ENCODE results near the gene SLC25A45. TPM values are rescaled to one million over a fixed set of nuclear protein-coding genes. Genes with fewer than 3 reads are reported as not detected.

The SLC25A45 gene
- total RNA-seq, 1 donor from 2014 or later: 4.6 TPM

DNA sequence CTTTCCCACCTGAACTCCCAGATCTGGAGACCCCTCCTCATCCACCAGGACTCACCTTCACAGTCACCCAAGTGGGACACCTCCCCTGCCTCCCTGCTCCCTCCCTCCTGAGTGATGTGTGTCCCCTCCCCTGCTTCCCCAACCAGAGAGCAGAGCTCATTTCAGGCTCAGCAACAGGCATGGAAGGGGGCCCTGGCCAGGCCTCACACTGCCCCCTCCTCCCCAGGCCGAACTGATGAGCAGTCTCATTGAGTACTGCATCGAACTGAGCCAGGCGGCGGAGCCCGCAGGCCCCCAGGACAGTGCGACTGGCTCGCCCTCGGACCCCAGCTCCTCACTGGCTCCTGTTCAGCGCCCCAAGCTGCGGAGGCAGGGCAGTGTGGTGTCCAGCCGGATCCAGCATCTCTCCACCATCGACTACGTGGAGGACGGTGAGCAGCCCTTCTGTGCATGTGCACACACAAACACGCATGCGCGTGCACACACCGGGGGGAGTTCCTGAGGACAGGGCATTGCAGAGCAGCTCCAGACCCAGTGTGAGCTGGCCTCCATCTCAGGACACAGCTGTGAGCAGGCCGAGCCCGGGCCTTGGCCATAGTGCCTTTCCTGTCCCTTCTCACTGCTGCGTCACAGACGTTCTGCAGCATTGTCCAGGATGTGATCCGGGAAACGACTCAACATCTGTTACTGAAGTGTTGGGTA, 22.3 kb upstream of the SLC25A45 start:
- DNase-seq (ENCODE audit: low read depth): no peak

- DNase-seq (ENCODE audit: low read depth): peak; percentile 22
Measured at GRCh38 chr11:65404210-65404609, 21.8 kb upstream of the SLC25A45 start.

DNA sequence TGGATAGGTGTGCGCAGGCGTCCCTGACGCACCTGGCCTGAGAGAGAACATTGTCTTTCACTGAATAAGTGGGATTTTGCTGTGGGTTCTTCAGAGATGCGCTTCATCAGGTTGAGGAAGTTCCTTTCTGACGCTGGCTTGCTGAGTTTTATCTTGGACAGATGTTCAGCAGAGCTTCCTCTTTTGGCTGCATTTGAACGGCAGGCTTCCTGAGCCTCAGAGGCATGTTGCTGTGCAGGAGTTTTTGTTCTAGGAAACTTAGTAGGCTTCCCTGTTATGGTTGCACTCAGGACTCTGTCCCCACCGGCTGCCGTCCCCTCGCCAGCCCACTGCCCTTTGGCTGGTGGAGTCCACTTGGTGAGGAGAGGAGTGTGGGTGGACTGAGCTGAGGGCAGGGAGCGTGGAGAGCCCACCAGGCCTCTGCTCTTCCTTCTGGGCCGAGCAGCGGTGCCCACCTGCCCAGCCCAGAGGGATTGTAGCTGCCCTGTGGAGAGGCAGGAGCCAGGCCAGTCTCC, 21.2 kb upstream of the SLC25A45 start:
- no peak for DNase-seq (ENCODE audit: low read depth)

GRCh38 chr11:65402790-65403189, 20.3 kb upstream of the SLC25A45 start:
- no peak for DNase-seq (ENCODE audit: low read depth)

- no peak for DNase-seq (ENCODE audit: low read depth)
Measured at GRCh38 chr11:65401803-65402248, 19.4 kb upstream of the SLC25A45 start.

DNA sequence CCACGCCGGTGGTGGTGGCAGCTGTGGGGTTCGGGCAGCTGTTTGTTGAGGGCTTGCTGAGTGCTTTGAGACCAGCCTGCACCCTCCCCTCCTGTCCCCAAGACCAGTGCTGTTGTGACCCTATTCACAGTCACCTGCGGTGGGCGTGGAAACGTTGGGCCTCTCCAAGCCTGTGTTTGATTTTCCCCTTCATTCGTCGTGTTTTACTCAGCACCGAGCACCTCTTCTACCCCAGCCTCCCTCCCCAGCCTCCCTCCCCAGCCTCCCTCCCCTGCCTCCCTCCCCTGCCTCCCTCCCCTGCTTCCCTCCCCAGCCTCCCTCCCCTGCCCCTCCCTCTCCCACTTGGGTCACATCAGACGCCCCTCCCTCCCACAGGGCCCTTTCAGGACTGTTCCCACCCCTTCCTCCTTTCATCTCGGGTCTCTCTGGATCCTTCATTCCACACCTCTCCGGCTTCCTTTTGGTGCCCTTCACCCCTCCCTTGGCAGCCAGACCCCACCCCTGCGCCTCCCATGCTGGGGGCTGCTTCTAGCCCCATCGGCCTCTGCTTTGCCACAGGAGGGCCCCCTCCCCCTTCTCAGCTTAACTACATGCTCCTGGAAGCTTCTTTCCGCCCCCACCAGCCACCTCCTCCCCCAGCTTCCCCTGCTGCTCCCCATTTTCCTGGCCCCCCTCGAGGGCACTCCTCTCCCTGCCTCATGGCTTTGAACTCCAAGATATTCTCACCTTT, 18.8 kb upstream of the SLC25A45 start:
- DNase-seq (ENCODE audit: low read depth): no peak

DNA sequence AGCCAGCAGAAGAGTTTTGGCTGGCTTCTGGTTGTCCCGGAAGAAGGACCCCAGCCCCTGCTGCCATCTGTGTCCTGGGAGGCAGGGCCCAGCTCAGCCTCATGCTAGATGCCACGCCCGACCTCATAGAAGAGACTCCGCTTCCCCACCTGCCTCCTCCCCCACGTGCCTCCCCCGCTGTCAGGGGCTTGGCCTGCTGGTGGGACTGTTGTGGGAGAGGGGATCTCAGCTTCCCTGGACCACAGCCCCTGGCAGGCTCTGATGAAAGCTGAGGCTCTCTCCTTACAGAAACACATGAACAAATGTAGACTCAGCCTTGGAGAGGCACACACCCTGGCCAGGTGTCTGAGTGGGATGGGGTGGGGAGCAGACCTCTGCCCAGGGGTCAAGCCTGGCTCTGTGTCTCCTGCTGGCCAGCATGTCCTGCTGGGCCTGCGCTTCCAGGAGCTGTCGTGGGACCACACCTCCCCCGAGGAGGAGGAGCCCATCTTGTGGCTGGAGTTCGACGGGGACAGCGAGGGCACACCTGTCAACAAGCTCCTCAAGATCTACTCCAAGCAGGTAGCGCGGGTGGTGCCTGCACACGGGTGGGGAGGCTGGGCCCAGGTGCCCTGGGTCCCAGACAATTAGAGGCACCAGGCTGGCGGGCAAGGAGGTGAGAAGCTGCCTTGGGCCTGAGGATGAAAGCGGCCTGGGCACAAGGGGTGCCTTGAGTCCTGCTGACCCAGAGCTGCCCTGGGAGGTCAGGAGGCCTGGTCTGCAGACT, 18.0 kb upstream of the SLC25A45 start:
- DNase-seq (ENCODE audit: low read depth): no peak

- no peak for DNase-seq (ENCODE audit: low read depth)
Measured at GRCh38 chr11:65399845-65400244, 17.4 kb upstream of the SLC25A45 start.

GRCh38 chr11:65399249-65399648, 16.8 kb upstream of the SLC25A45 start:
- no peak for DNase-seq (ENCODE audit: low read depth)

- no peak for DNase-seq (ENCODE audit: low read depth)
Measured at GRCh38 chr11:65398362-65398910, 16.0 kb upstream of the SLC25A45 start.

GRCh38 chr11:65396769-65397745, 14.6 kb upstream of the SLC25A45 start:
- DNase-seq (ENCODE audit: low read depth): peak; percentile 53

GRCh38 chr11:65395961-65396530, 13.6 kb upstream of the SLC25A45 start:
- DNase-seq (ENCODE audit: low read depth): no peak

DNA sequence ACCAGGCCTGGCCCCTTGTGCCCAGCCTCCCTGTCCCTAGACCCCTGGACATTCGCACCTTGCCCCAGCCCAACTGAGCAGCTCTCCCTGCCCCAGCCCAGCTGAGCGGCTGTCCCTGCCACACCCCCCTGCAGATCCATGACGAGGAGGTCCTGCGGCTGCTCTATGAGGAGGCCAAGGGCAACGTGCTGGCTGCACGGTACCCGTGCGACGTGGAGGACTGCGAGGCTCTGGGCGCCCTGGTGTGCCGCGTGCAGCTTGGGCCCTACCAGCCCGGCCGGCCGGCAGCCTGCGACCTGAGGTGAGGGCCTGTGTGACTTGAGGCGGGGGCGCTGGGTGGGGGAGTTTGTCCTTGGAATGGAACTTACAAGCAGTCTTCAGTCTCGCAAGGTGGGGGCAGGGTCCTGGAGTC, 11.7 kb upstream of the SLC25A45 start:
- DNase-seq (ENCODE audit: low read depth): no peak

GRCh38 chr11:65393513-65394079, 11.2 kb upstream of the SLC25A45 start:
- DNase-seq (ENCODE audit: low read depth): no peak

- DNase-seq (ENCODE audit: low read depth): no peak
Measured at GRCh38 chr11:65392899-65393298, 10.5 kb upstream of the SLC25A45 start.

- no peak for DNase-seq (ENCODE audit: low read depth)
Measured at GRCh38 chr11:65392186-65392829, 9.9 kb upstream of the SLC25A45 start.

- DNase-seq (ENCODE audit: low read depth): peak; percentile 46
Measured at GRCh38 chr11:65390996-65391395, 8.6 kb upstream of the SLC25A45 start.

GRCh38 chr11:65390099-65390941, 7.9 kb upstream of the SLC25A45 start:
- DNase-seq (ENCODE audit: low read depth): no peak
